Measurements from ENCODE around the gene HEBP1.

Gene HEBP1

DNA sequence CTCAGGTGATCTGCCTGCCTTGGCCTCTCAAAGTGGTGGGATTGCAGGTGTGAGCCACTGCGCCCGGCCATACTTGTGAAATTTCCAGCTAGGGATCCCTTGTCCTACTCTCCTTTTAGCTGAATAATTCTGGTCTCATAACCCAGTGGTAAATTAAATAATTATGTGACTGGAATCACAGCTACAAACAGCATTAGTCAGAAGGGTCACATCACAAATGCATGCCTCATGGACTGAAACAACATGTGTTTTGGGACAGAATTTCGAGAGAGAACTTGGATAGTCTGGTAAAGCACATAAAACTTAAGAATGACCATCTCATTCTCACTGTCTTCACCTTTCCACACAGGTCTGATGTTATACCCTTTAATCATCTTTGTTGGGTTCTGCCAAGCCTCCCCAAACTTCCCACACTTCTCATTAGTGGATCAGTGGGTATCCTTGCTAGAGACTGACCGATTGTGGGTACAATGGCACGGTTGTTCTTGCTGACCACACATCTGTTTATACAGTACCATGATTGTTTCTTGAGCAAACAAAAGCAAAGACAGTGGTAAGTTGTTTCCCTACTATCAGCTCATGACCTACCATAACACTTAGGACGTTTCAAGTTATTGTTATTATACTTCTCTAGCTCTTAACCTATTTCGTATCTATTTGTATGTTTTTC, 53.2 kb downstream of the HEBP1 start:
- DNase-seq = peak; percentile 79

GRCh38 chr12:12945591-12945990, 54.5 kb downstream of the HEBP1 start:
- no peak for DNase-seq

DNA sequence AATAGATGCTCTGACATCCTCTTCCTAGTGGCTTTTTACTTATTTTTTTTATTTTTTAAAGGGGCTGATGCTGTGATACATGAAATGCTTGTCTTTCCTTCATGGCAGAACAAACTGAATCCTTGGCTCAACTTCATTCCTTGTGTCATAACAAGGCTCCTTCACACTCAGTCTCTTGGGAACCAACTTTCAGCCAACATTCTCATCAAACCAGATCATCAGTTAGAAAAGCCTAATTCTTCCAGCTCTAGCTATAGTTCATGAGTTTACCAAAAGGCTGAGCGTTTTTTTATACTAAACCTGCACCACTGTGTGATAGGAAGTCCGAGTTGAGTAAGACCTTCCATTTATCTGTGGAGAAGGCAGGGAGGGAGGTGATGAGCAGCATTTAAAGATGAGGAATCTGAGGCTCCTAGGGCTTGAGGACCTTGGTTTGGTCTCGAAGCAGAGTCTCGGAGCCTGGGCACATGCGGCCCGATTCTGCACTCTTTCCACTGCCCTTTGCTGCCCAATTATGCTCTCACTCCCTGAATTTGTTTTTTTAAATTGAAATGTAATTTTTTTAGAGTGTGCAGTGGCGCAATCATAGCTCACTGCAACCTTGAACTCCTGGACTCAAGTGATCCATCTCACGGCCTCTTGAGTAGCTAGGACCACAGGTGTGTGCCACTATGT, 56.3 kb downstream of the HEBP1 start:
- DNase-seq = no peak

GRCh38 chr12:12941450-12942350, 58.4 kb downstream of the HEBP1 start:
- DNase-seq = no peak

GRCh38 chr12:12939888-12940287, 60.2 kb downstream of the HEBP1 start:
- no peak for DNase-seq

GRCh38 chr12:12938541-12938940, 61.5 kb downstream of the HEBP1 start:
- DNase-seq = no peak

DNA sequence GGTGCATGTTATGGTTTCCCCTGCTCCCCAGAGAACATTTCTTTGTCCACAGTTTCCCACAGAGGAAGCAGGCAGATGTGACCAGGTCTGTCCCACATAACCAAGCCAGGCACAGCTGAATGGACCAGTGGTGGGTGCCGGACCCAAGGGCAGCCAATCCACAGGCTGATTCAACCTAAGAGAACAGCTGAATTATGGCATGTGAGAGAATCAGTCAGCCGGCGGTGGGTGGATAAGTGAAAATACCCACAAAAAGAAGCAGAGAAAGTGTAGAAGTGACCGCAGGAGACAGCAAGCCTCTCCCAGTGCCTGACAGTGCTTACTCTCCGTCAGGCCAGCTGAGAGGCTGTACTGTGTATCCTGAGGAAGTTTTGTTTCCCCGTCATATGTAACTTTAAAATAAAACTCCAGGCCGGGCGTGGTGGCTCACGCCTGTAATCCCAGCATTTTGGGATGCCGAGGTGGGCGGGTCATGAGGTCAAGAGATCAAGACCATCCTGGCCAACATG, 63.0 kb downstream of the HEBP1 start:
- no peak for DNase-seq

- no peak for DNase-seq
Observed at GRCh38 chr12:12934556-12934955, 65.5 kb downstream of the HEBP1 start.

- no peak for DNase-seq
Observed at GRCh38 chr12:12933742-12934141, 66.3 kb downstream of the HEBP1 start.

DNA sequence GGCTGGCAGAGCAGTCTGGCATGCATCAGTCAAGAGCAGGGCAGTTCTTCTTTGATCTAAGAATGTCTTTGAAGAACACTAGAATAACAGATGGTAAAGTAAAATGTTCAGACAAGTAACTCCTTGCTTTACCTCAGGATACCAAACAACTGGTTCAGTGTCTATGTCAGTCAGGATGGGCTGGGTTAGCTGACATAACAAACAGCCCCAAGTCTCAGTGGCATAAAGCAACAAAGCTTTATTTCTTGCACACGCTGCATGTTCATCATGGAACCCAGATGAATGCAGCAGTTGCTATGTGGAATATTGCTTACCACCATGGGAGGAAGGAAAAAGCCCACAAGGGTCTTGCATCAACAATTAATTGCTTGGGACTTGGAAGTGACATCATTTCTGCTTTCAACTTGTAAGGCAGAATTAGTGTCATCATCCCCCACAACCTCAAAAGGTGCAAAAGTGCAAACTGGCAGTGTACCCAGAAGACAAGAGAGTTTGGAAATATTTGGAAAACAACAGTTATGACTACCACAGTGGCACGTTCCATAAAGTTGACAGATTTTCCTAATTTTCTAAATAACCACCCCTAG, 69.3 kb downstream of the HEBP1 start:
- DNase-seq = no peak

- no peak for DNase-seq
Observed at GRCh38 chr12:12929696-12930095, 70.4 kb downstream of the HEBP1 start.

DNA sequence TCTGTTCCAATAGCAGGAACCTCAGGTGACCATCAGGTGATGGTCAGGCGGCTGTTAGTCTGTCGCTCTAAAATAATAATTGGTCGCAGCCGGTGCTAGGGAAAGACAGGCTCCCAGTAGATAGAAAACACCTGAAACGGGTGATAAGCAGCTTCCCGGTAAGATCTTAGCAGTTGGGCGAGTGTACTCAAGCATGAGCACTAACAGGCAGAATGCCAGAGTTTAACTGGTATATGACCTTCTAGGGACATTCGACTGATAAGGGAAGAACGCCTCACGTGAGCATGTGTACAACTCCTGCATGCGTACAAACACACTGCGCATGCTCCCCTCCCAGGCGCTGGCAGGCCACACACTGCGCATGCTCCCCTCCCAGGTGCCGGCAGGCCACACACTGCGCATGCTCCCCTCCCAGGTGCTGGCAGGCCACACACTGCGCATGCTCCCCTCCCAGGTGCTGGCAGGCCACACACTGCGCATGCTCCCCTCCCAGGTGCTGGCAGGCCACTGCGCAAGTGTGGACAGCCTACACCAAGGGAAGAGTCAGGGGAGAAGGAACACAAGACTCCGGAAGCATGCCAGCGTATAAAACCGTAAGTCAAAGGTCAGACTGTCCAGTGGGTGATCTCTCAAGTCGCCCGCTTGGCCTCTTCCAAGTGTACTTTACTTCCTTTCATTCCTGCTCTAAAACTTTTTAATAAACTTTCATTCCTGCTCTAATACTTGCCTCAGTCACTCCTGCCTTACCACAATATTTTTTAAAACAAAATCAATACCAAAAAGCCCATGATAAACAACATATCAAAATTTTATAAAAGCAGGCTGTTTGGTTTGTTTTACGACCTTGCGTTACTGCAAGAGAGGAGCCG, 72.6 kb downstream of the HEBP1 start:
- DNase-seq = no peak

DNA sequence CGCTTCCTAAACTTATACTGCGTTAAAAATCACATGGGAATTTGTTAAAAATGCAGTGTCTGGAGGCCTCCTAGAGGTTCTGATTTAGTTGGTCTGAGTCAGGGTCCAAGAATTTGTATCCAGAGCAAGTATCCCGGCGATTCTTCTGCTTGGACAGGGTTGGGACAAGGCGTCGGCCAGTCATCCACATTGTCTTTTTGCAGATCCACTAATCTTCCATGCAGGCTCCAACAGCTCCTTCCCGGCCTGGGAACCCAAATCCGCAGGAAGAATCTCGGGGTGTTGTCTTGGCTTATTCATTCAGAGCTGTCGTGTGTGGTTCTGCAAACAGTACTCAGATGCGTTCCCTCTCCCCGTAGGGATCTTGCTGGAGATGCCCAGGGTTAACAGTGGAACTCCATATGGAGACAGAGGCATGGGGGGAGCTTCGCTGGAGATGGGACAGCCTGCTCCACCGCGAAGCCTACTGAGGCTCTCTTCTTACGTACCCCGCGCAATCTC, 73.4 kb downstream of the HEBP1 start:
- no peak for DNase-seq

DNA sequence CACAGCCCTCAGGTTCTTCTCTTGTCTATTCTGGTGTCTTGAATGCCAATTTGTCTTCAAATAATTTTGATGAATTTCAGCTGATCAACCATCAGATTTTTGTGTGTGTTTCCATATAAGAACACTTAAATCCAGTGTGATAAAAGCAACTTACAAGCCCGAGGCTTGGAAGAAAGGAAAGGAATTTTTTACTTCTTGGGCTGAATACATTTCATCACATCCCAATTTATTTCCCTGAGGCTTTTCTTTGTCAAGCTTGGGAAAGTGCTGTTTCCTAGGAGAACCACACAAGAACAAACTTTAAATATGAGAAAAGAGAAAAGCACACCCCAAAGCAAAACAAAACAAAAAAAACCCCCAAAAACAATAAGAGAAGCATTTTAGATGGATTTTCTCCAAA, 74.7 kb downstream of the HEBP1 start:
- DNase-seq = no peak
